ENCODE results near the gene MAOA. TPM values are rescaled to one million over a fixed set of nuclear protein-coding genes. Genes with fewer than 3 reads are reported as not detected.
"Not testable (repeated sequence)": the region's sequence is repeated elsewhere in the genome, so short reads cannot be mapped to it uniquely, and the experiment has no call there.

MAOA gene
- polyA plus RNA-seq, 6 donors from 2014 or later, result not detected

- H3K4me3 Mint-ChIP-seq, result no peak overlapping the region
- peaks cover 0 to under 1% (median 0%) of the 10 kb centered on the region in 7 donors for H3K9me3 Mint-ChIP-seq
- peaks cover 0 to 1% (median 0%) of the 10 kb centered on the region in 3 donors for H3K4me1 Mint-ChIP-seq
- H3K36me3 Mint-ChIP-seq, result no peaks in the 10 kb centered on the region
- ATAC-seq (ENCODE audit: low read depth in 2 of 2), result no peak
- DNase-seq, result no peak
- peaks cover 0 to 8% (median 6%) of the 10 kb centered on the region in 3 donors for H3K27me3 Mint-ChIP-seq
- no peak overlapping the region for H3K27ac Mint-ChIP-seq
Observed at GRCh38 chrX:43643662-43644061, 12.4 kb upstream of the MAOA start.

- H3K4me1 Mint-ChIP-seq, result peaks cover 0 to 1% (median 0%) of the 10 kb centered on the region in 3 donors
- ATAC-seq (ENCODE audit: low read depth in 2 of 2), result no peak
Observed at GRCh38 chrX:43644124-43644701, 11.9 kb upstream of the MAOA start.

GRCh38 chrX:43646800-43647199, 9.3 kb upstream of the MAOA start:
- Mint-ChIP-seq H3K4me1 (peaks cover 0 to 1% (median 0%) of the 10 kb centered on the region in 3 donors), H3K4me3 (no peak overlapping the region), H3K9me3 (peaks cover 0 to 3% (median 2%) of the 10 kb centered on the region in 7 donors), H3K27ac (no peak overlapping the region), H3K36me3 (no peaks in the 10 kb centered on the region), H3K27me3 (no peaks in the 10 kb centered on the region)
- ATAC-seq (ENCODE audit: low read depth in 2 of 2), result no peak
- no peak for DNase-seq

More at GRCh38 chrX:43644124-43644701, 11.9 kb upstream of the MAOA start:
- Mint-ChIP-seq H3K9me3 (peaks cover 0 to 3% (median 0%) of the 10 kb centered on the region in 7 donors), H3K27ac (peak overlapping the region in 1 of 6 donors; percentile 58), H3K27me3 (peaks cover 0 to 8% (median 6%) of the 10 kb centered on the region in 3 donors), H3K36me3 (no peaks in the 10 kb centered on the region), H3K4me3 (no peak overlapping the region)
- no peak for DNase-seq

- Mint-ChIP-seq H3K4me3 (peak overlapping the region; percentile 74 to 94 (median 89)), H3K4me1 (peaks cover 0 to 11% (median 9%) of the 10 kb centered on the region in 3 donors), H3K36me3 (no peaks in the 10 kb centered on the region), H3K27me3 (peaks cover 0 to 14% (median 9%) of the 10 kb centered on the region in 3 donors), H3K9me3 (peaks cover 0 to 16% (median 2%) of the 10 kb centered on the region in 7 donors), H3K27ac (peak overlapping the region; percentile 94 to 99 (median 98))
- ATAC-seq (ENCODE audit: low read depth in 2 of 2), result peak; percentile 91 to 95
- peak; percentile 86 for DNase-seq
Observed at GRCh38 chrX:43654431-43655150, 1.5 kb upstream of the MAOA start.

GRCh38 chrX:43655151-43656004, 721 bp upstream of the MAOA start:
- Mint-ChIP-seq H3K36me3 (no peaks in the 10 kb centered on the region), H3K4me1 (peaks cover 0 to 11% (median 9%) of the 10 kb centered on the region in 3 donors), H3K4me3 (peak overlapping the region; percentile 74 to 94 (median 89)), H3K9me3 (peaks cover 0 to 16% (median under 1%) of the 10 kb centered on the region in 7 donors), H3K27me3 (peaks cover 0 to 14% (median 9%) of the 10 kb centered on the region in 3 donors), H3K27ac (peak overlapping the region in 3 of 6 donors; percentile 16 to 81 (median 73))
- DNase-seq (peak; percentile 17), ATAC-seq (ENCODE audit: low read depth in 2 of 2) (peak in 1 of 2 donors; percentile 15)

- ATAC-seq (ENCODE audit: low read depth in 2 of 2), result no peak
- no peaks in the 10 kb centered on the region for H3K36me3 Mint-ChIP-seq
- peak overlapping the region in 1 of 8 donors; percentile 38 for H3K4me3 Mint-ChIP-seq
Observed at GRCh38 chrX:43657671-43658070, 1.6 kb downstream of the MAOA start.

GRCh38 chrX:43661521-43662240, 5.6 kb downstream of the MAOA start:
- Mint-ChIP-seq H3K4me1 (no peaks in the 10 kb centered on the region), H3K9me3 (peaks cover 0 to 6% (median 0%) of the 10 kb centered on the region in 7 donors), H3K27me3 (peaks cover 9 to 18% (median 11%) of the 10 kb centered on the region in 3 donors), H3K4me3 (no peak overlapping the region), H3K36me3 (no peaks in the 10 kb centered on the region), H3K27ac (no peak overlapping the region)
- DNase-seq, result no peak
- ATAC-seq (ENCODE audit: low read depth in 2 of 2), result no peak

More at GRCh38 chrX:43657671-43658070, 1.6 kb downstream of the MAOA start:
- peaks cover 0 to 11% (median 9%) of the 10 kb centered on the region in 3 donors for H3K4me1 Mint-ChIP-seq
- peaks cover 0 to 14% (median 9%) of the 10 kb centered on the region in 3 donors for H3K27me3 Mint-ChIP-seq
- H3K27ac Mint-ChIP-seq, result no peak overlapping the region
- DNase-seq, result no peak
- peaks cover 0 to 13% (median 0%) of the 10 kb centered on the region in 7 donors for H3K9me3 Mint-ChIP-seq

- Mint-ChIP-seq H3K27me3 (peaks cover 11 to 19% (median 11%) of the 10 kb centered on the region in 3 donors), H3K36me3 (no peaks in the 10 kb centered on the region), H3K27ac (no peak overlapping the region), H3K4me3 (no peak overlapping the region), H3K9me3 (peaks cover 0 to 7% (median 0%) of the 10 kb centered on the region in 7 donors), H3K4me1 (no peaks in the 10 kb centered on the region)
- ATAC-seq (ENCODE audit: low read depth in 2 of 2) (no peak), DNase-seq (no peak)
Observed at GRCh38 chrX:43663173-43663572, 7.1 kb downstream of the MAOA start.

- ATAC-seq (ENCODE audit: low read depth in 2 of 2) (no peak), DNase-seq (no peak)
- H3K27ac Mint-ChIP-seq, result no peak overlapping the region
- H3K9me3 Mint-ChIP-seq, result peaks cover 0 to 7% (median 0%) of the 10 kb centered on the region in 7 donors
- H3K36me3 Mint-ChIP-seq, result no peaks in the 10 kb centered on the region
- H3K4me3 Mint-ChIP-seq, result no peak overlapping the region
- H3K4me1 Mint-ChIP-seq, result no peaks in the 10 kb centered on the region
- H3K27me3 Mint-ChIP-seq, result peaks cover 11 to 19% (median 14%) of the 10 kb centered on the region in 3 donors
Observed at GRCh38 chrX:43664258-43664657, 8.2 kb downstream of the MAOA start.

GRCh38 chrX:43664708-43665107, 8.6 kb downstream of the MAOA start:
- H3K36me3 Mint-ChIP-seq, result no peaks in the 10 kb centered on the region
- H3K9me3 Mint-ChIP-seq, result peaks cover 0 to 7% (median 0%) of the 10 kb centered on the region in 7 donors
- no peak overlapping the region for H3K4me3 Mint-ChIP-seq
- H3K27ac Mint-ChIP-seq, result peak overlapping the region in 1 of 6 donors; percentile 4
- DNase-seq, result no peak
- peaks cover 11 to 19% (median 18%) of the 10 kb centered on the region in 3 donors for H3K27me3 Mint-ChIP-seq
- ATAC-seq (ENCODE audit: low read depth in 2 of 2), result no peak
- H3K4me1 Mint-ChIP-seq, result no peaks in the 10 kb centered on the region

- no peak overlapping the region for H3K27ac Mint-ChIP-seq
- peaks cover 0 to 7% (median 0%) of the 10 kb centered on the region in 7 donors for H3K9me3 Mint-ChIP-seq
Observed at GRCh38 chrX:43666311-43666912, 10.3 kb downstream of the MAOA start.

GRCh38 chrX:43675965-43676628, 20.0 kb downstream of the MAOA start:
- DNase-seq; ATAC-seq (ENCODE audit: low read depth in 2 of 2); H3K4me3 Mint-ChIP-seq; H3K27ac Mint-ChIP-seq; H3K9me3 Mint-ChIP-seq; H3K4me1 Mint-ChIP-seq; H3K36me3 Mint-ChIP-seq: not testable (repeated sequence)
- peaks cover 0 to 21% (median 0%) of the 10 kb centered on the region in 3 donors for H3K27me3 Mint-ChIP-seq

More at GRCh38 chrX:43666311-43666912, 10.3 kb downstream of the MAOA start:
- ATAC-seq (ENCODE audit: low read depth in 2 of 2) (no peak), DNase-seq (no peak)
- Mint-ChIP-seq H3K4me3 (no peak overlapping the region), H3K4me1 (no peaks in the 10 kb centered on the region), H3K27me3 (peaks cover 11 to 19% (median 19%) of the 10 kb centered on the region in 3 donors), H3K36me3 (no peaks in the 10 kb centered on the region)
